Tibial nerve (tissue), 4 donors: Measurements from ENCODE around the gene HOGA1. TPM values are rescaled to one million over a fixed set of nuclear protein-coding genes. Genes with fewer than 3 reads are reported as not detected.

Source experiments
- DNase-seq, 2 donors: peaks; one replicate each; pipeline ENCODE4 v3.0.0-alpha.2; 2019; ENCODE audit warnings: low spot score in 2 of 2
- H3K27ac ChIP-seq, 4 donors: fragments of 200-600 bp; sonication (generic) in 3 of 4; one replicate each; pipeline ENCODE4 v1.5.1; 2017 to 2019; ENCODE audit warnings: mild to moderate bottlenecking in 1 of 4
- H3K27me3 ChIP-seq, 2 donors: fragments of 200-600 bp; sonication (generic) in 1 of 2; one replicate each; pipeline versions ENCODE4 v1.5.1 to v1.6.0; 2017 to 2019
- H3K36me3 ChIP-seq, 3 donors: fragments of 200-600 bp; sonication (generic); one replicate each; pipeline ENCODE4 v1.5.1; 2018 to 2019
- H3K4me1 ChIP-seq, 4 donors: fragments of 200-600 bp; sonication (generic) in 3 of 4; one replicate each; pipeline ENCODE4 v1.5.1; 2017 to 2019
- H3K4me3 ChIP-seq, 4 donors: fragments of 200-600 bp; sonication (generic) in 3 of 4; one replicate each; pipeline ENCODE4 v1.5.1; 2017 to 2019; ENCODE audit warnings: mild to moderate bottlenecking in 1 of 4, moderate library complexity in 1 of 4
- H3K9me3 ChIP-seq, 4 donors: fragments of 200-600 bp; sonication (generic) in 3 of 4; one replicate each; pipeline ENCODE4 v1.5.1; 2017 to 2019
- CTCF ChIP-seq, 5 experiments: fragments of 200-600 bp in 3 of 5; fragments of 450-650 bp in 2 of 5; sonication (generic) in 3 of 5; IDR thresholded peaks; one replicate each; pipeline ENCODE4 v1.5.1; 2016 to 2019; ENCODE audit warnings: antibody characterized with exemption in 5 of 5, mild to moderate bottlenecking in 3 of 5, moderate library complexity in 2 of 5
- EP300 ChIP-seq, 2 donors: sonication (generic); formaldehyde crosslinking; IDR thresholded peaks; one replicate each; pipeline ENCODE4 v1.6.1; 2017; ENCODE audit warnings: antibody characterized with exemption in 2 of 2, mild to moderate bottlenecking in 1 of 2
- POLR2A ChIP-seq, 2 donors: fragments of 450-650 bp; IDR thresholded peaks; one replicate each; pipeline ENCODE4 v1.6.1; 2017; ENCODE audit warnings: antibody characterized with exemption in 2 of 2, mild to moderate bottlenecking in 2 of 2, moderate library complexity in 2 of 2
- WGBS, 2 donors: methylation state at CpG; one replicate each; pipeline ENCODE4 v1.1.5; 2018; 5-methylcytosine and 5-hydroxymethylcytosine counted together
- total RNA-seq, 4 donors: library from RNA; depleted of rRNA; stranded (reverse); fragments of >200 nt; gene quantifications; one replicate each; pipeline ENCODE4 v1.1.0, GENCODE V29; 2016

Gene HOGA1
- total RNA-seq, 4 donors from 2014 or later, result 3.6 to 31.6 (median 25.3) TPM

- H3K4me1 ChIP-seq, result peaks cover 0 to 67% (median 28%) of the 10 kb centered on the region in 4 donors
- H3K4me3 ChIP-seq, result no peak overlapping the region
- TF ChIP-seq EP300 (IDR thresholded peaks at IDR 0.05) (no peak), CTCF (IDR thresholded peaks at IDR 0.05) (no peak), POLR2A (IDR thresholded peaks at IDR 0.05) (no peak)
- no peak for DNase-seq
- no peaks in the 10 kb centered on the region for H3K9me3 ChIP-seq
- WGBS, 2 donors, result 77 to 78% methylated on average over 18 of the region's 18 CpGs
- H3K27ac ChIP-seq, result no peak overlapping the region
- no peaks in the 10 kb centered on the region for H3K27me3 ChIP-seq
- H3K36me3 ChIP-seq, result no peaks in the 10 kb centered on the region
Measured at GRCh38 chr10:97546456-97547270, 37.5 kb upstream of the HOGA1 start.

- Histone ChIP-seq H3K4me3 (no peak overlapping the region), H3K9me3 (no peaks in the 10 kb centered on the region), H3K27ac (no peak overlapping the region), H3K27me3 (no peaks in the 10 kb centered on the region), H3K4me1 (peaks cover 0 to 61% (median 23%) of the 10 kb centered on the region in 4 donors), H3K36me3 (no peaks in the 10 kb centered on the region)
- 49 to 53% methylated on average over 4 of the region's 4 CpGs for WGBS, 2 donors
- no peak for DNase-seq
- TF ChIP-seq EP300 (IDR thresholded peaks at IDR 0.05), result no peak
- TF ChIP-seq CTCF (IDR thresholded peaks at IDR 0.05), result no peak
- no peak for TF ChIP-seq POLR2A (IDR thresholded peaks at IDR 0.05)
Measured at GRCh38 chr10:97547271-97547600, 37.0 kb upstream of the HOGA1 start.

GRCh38 chr10:97547962-97548361 lies 36.2 kb upstream of the HOGA1 start:
- Histone ChIP-seq H3K4me3 (no peak overlapping the region), H3K27me3 (no peaks in the 10 kb centered on the region), H3K27ac (no peak overlapping the region), H3K36me3 (no peaks in the 10 kb centered on the region), H3K9me3 (no peaks in the 10 kb centered on the region), H3K4me1 (peaks cover 0 to 54% (median 18%) of the 10 kb centered on the region in 4 donors)
- DNase-seq, result no peak
- WGBS, 2 donors, result 56 to 71% methylated on average over 4 of the region's 4 CpGs
- TF ChIP-seq EP300 (IDR thresholded peaks at IDR 0.05) (no peak), CTCF (IDR thresholded peaks at IDR 0.05) (no peak), POLR2A (IDR thresholded peaks at IDR 0.05) (no peak)

- H3K9me3 ChIP-seq, result no peaks in the 10 kb centered on the region
- TF ChIP-seq CTCF (IDR thresholded peaks at IDR 0.05), result no peak
- no peak for TF ChIP-seq EP300 (IDR thresholded peaks at IDR 0.05)
- TF ChIP-seq POLR2A (IDR thresholded peaks at IDR 0.05), result no peak
- H3K27ac ChIP-seq, result peak overlapping the region in 2 of 4 donors; percentile 63 to 75
Measured at GRCh38 chr10:97548828-97549455, 35.2 kb upstream of the HOGA1 start.

More at GRCh38 chr10:97548828-97549455, 35.2 kb upstream of the HOGA1 start:
- WGBS, 2 donors, result 72 to 79% methylated on average over 13 of the region's 13 CpGs
- Histone ChIP-seq H3K36me3 (no peaks in the 10 kb centered on the region), H3K27me3 (no peaks in the 10 kb centered on the region), H3K4me3 (no peak overlapping the region), H3K4me1 (peaks cover 0 to 53% (median 11%) of the 10 kb centered on the region in 4 donors)
- no peak for DNase-seq
